SK-N-MC (cell line): ENCODE results near the gene TBC1D22A.

Experiments used
- EZH2 ChIP-seq: fragments of 200-600 bp; sonication (generic); IDR thresholded peaks from one replicate; pipeline ENCODE4 v1.6.1; 2017; ENCODE audit warnings: antibody characterized with exemption
- FOXP2 ChIP-seq: optimal IDR thresholded peaks from 2 replicates; pipeline ENCODE3; 2011; ENCODE audit warnings: mild to moderate bottlenecking, moderate library complexity; ENCODE audit not compliant: insufficient read depth; ENCODE audit errors: extremely low read length, control extremely low read depth
- POLR2AphosphoS5 ChIP-seq: IDR thresholded peaks from 2 replicates; pipeline ENCODE4 v1.6.1; 2012; ENCODE audit warnings: mild to moderate bottlenecking, low read depth, low read length, borderline replicate concordance

DNA sequence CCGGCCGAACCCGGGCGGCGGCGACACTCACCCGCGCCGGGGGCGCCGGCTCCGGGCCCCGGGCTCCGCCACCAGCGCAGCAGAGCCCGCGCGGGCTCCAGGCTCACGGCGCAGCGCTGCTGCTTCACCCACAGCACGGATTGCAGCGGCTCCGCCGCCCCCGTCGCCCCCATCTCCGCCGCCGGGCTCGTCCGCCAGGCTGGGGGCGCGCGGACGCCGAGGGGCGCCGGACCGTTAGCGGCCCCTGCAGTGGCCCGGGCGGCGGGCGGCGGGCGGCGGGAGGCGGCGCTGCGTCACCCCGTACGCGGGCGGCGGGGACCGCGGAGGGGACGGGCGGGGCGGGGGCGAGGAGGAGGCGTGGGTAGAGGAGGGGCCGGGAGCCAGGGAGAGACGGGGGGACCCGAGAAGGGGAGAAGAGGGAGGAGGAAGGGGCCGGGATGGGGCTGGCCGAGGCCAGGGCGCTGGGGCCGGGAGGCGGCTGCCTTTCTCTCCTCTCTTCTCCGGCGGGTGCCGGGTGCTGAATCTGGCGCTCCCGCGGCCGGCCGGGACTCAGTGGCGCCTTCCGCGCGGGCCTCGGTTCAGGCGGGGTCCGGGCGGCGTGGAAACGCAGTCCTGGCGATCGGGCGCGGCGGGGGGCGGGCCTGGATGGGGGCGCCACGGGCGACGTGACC, 24.3 kb upstream of the TBC1D22A start, which contains the start of gene CERK:
- TF ChIP-seq EZH2 (no peak), POLR2AphosphoS5 (no peak), FOXP2 (no peak)
